GM21528 (cell line): ENCODE data around the gene REG4.
A peak's percentile ranks its signal among the peaks of the same experiment; 100 is the strongest.
"Not testable (repeated sequence)": the region's sequence is repeated elsewhere in the genome, so short reads cannot be mapped to it uniquely, and the experiment has no call there.

Experiments
- ATAC-seq: cut with Tn5 transposase; IDR thresholded peaks from one replicate; pipeline ENCODE4 v1.9.1; 2021; ENCODE audit warnings: mild to moderate bottlenecking, moderate library complexity; ENCODE audit not compliant: unreplicated experiment, low FRiP score

The REG4 gene

GRCh38 chr1:119808972-119809550, 2.2 kb downstream of the REG4 start:
- peak; percentile 79 for ATAC-seq

DNA sequence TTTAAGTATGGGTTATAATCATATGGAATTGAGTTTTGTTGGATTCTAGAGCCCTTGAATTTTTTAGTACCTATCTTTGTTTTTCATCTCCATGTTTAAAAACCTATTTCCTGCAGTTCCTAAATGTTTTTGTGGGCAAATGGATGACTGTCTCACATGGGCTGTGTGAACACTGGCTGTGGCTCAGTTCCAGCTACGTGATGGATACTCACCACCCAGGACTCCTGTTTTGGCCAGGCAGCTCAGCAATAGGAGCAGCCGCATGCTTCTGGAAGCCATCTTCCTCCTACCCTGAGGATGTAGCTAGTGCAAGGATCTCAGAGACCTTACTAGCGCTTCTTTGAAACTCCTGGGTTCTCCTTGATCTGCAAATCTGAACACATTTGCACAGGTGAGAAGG, 2.8 kb downstream of the REG4 start:
- no peak for ATAC-seq

DNA sequence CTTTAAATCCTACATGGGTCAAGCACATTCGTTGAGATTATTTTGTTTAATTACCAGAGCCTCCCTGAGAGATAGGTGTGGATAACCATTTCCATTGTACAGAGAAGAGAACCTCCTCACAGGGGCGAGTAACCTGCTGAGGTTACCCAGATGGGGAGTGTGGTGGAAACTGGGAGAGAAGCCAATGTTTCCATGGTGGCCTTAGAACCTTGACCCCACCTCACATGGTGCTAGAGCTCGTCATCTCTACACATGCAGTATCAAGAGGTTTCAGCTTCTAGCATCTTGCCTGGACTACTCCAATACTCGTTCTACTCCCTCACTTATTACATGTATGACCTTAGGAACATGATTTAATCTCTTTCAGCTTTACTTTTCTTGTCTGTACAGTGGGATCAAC, 4.8 kb downstream of the REG4 start:
- ATAC-seq, result no peak

DNA sequence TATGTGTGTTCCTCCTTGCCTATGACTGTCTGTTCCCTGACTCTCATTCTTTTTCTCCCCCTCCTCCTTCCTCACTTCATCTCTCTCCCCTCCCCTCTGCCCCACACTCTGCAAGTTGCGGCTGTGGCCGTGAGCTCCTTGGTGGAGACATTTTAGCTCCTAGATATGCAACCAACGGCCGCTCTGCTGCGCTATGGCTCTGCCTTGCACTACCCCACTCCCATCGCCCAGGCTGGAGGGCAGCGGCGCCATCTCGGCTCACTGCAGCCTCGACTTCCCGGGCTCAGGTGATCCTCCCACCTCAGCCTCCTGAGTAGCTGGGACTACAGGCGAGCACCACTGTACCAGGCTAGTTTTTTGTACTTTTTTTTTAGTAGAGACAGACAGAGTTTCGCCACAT, 5.5 kb downstream of the REG4 start:
- no peak for ATAC-seq

DNA sequence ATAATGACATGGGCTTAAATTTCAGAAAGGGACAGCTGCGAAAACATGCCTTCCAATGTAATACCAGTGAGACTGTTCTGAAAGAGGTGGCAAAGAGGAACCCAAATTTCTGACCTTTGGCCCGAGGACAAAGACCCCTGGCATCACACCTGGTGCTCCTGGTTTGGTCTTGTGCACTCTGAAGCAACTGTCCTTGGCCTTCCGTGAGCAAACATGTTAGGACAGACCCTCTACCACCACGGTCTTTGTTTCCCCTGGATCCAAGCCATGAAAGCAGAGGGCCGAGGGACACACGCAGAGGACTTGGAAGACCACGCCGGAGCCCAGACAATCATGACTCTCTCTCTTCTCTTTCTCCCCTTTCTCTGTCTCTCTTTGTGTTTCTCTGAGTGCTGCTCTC, 6.0 kb downstream of the REG4 start:
- ATAC-seq, result no peak

DNA sequence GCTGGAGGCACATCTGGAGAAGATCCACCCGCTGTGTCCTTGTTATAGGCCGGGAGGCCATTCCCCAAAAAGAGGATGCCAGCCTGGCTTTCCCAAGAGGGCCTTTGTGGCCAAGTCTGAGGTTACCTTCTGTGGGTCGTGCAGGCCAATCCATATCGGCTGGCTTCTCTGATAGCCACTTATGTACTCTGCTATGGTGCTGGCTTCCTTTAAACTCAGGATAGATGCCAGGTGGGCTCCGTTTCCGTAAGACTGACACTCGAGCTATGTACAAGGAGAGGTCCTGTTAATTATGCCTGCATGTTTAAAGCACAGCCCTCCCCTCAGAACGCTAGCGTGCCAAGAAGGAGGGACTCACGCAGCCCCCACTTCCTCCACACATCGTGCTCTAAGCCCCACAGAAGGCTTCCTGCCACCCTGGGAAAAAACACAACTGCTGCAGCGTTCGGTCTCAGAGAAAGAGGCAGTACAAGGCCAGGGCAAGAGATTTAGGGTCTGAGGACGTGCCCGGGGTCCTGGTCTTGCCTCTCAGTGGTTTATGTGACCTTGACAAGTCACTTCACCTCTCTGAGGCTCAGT, 11.6 kb downstream of the REG4 start:
- no peak for ATAC-seq

DNA sequence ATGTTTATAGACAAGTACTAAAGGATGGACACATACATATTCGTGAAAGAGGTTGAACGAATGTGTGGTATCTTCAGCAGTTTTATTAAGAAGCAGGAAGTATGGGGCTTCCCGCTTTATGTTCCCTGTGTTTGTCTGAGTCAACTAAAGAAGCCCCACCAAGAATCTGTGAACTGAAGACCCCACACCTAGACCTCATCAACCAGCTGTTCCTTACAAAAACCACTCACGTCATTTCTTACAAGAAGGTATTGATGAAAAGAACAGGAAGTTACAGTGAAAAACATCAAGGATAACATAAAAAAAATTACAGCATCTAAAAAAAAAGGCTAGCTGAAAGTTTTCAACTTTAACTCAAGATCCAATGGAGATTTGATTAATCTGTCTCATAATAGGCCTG, 12.3 kb downstream of the REG4 start:
- ATAC-seq, result no peak

DNA sequence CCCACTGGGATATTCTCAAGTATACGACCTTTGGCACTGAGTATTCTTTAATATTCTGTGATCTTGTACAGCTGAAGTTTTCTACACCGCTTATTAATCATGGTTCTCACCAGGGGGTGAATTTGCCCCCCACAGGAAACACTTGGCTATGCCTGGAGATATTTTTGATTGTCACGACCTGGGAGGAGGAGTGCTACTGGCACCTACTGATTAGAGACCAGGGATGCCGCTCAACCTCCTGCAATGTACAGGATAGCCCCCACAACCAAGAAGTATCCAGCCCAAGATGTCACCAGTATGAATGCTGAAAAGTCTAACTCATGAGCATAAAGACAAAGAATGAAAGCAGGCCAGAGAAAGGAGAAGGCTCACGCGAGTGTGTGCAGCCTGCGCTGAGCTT, 13.7 kb downstream of the REG4 start:
- no peak for ATAC-seq

DNA sequence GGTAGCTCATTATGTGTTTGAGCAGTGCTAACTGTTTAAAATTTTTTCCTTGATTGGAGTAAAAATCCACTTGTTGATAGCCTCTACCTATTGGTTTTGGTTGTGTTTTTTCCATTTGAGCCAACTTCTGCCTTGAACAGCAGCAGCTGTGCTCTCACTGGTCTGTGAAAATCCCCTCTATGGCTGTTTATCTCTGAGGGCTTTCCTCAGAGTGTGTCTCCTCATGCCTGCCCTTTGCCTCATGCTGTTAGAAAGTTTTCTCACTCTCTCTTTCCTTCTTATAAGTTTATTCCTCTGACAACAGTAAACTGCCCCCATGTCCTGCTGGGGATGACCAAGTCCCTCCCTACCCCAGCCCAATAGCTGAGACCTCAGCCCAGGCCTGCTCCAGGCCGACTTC, 14.1 kb downstream of the REG4 start:
- ATAC-seq, result no peak

GRCh38 chr1:119795261-119796200, 15.7 kb downstream of the REG4 start:
- no peak for ATAC-seq

GRCh38 chr1:119794876-119795240, 16.4 kb downstream of the REG4 start:
- ATAC-seq, result no peak

DNA sequence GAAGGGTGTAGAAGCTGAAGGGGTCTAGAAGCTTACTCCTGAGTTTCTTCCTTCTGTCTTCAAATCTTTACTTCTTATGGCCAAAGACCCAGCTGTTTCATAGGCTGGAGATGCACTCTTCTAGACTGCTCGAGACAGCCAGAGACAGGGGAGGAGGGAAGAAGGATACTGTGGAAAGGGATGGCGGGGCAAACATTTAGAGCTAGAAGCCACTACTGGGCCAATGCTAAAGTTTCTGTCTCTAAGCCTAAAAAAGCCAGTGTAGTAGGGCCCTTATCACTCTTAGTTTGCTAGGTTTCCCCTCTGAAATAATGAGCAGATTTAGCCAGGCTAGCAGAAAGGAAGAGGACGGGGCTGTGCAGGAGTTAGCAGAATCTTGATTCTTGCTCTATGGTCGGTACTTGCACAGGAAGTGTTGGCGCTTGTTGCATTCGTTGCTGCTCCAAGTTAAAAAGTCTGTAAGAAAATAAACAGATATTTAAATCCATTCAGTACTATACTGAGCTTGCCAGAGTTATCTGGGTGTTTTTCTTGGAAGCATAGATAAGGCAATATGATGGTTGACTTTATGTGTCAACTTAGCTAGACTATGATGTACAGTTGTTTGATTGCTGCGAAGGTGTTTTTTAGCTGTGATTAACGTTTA, 16.9 kb downstream of the REG4 start:
- ATAC-seq, result no peak

DNA sequence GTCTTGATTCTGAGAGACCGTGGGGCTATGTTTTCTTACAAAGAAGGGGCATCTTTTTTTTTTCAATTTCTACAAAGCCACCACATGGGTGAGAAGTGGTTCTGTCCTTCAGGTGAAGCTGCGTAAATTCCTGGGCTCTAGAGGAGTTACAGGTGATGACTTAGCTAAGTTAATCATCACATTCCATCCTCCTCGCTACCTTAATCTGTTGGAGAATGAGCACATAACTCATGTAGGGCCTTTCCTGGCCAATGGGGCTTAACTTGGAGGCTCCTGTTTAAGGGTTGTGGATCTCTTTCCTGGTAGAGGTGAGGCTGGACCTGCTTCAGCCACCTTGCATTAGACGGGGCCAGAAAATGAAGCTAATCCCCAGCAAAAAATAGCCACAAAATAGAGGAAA, 19.9 kb downstream of the REG4 start:
- no peak for ATAC-seq

GRCh38 chr1:119790451-119791198, 20.6 kb downstream of the REG4 start:
- no peak for ATAC-seq

DNA sequence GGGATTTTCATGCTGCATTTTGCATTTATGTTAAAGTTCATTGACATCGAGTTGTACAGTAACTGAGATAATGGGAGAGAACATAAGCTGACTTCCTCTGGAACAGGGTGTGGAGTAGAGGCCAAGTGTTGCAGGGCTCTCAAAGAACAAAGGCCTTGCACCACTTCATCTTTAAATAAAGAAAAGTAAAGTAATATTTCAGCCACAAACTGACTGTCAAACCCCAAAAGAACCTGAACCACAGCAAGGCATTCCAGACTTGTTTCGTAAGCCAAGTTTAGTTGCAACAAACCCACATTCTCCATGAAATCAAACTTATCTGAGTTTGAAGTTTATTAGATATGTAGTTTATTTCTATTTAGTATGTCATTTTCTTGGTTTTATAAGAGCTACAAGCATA, 23.5 kb downstream of the REG4 start:
- ATAC-seq, result no peak

- ATAC-seq, result not testable (repeated sequence)
These were observed 24.7 kb downstream of the REG4 start for GRCh38 chr1:119786473-119787050.

DNA sequence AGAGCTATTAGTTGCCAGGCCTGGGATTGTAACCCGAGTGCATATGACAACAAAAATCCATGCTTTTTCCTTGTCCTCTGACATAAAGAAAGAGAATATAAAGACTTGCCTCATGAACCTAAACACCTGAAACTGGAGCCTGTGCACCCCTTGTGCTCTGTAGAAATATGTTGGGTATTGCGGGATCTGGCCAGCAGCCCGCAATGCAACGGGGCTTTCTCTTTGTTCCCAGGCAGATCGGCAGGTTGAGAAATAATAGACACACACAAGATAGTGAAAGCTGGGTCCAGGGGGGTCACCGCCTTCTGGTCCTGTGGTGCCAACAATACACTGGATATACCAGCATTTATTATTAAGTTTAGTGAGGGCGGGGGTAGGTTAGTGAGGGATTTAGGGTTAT, 25.2 kb downstream of the REG4 start:
- not testable (repeated sequence) for ATAC-seq

DNA sequence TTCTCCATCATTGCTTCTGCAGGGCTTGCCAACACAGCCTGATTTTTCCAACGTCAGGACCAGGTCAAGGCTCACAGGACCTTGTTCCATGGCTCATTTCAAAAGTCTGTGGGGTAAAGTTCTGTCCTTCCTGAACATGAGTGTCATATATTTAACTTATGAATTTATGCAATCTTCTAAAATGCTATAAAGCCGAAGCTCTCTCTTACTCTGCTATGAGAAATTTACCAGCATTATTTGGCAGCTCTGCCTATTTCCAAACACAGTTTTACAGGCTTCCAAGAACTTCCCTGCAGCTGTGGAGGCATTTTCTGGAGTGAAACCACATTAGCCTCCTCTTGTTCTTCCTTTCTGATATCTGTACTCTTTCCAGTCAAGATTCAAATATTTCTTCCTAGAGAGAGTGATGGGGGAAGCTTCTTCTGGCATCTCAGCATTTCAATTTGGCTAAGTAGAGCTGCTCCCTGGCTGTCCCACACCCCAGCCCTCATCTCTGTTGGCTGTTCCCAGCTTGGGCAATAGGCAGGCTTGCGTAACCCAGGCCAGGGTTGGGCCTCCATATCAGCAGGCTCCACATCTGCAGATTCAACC, 27.0 kb downstream of the REG4 start:
- ATAC-seq, result no peak

DNA sequence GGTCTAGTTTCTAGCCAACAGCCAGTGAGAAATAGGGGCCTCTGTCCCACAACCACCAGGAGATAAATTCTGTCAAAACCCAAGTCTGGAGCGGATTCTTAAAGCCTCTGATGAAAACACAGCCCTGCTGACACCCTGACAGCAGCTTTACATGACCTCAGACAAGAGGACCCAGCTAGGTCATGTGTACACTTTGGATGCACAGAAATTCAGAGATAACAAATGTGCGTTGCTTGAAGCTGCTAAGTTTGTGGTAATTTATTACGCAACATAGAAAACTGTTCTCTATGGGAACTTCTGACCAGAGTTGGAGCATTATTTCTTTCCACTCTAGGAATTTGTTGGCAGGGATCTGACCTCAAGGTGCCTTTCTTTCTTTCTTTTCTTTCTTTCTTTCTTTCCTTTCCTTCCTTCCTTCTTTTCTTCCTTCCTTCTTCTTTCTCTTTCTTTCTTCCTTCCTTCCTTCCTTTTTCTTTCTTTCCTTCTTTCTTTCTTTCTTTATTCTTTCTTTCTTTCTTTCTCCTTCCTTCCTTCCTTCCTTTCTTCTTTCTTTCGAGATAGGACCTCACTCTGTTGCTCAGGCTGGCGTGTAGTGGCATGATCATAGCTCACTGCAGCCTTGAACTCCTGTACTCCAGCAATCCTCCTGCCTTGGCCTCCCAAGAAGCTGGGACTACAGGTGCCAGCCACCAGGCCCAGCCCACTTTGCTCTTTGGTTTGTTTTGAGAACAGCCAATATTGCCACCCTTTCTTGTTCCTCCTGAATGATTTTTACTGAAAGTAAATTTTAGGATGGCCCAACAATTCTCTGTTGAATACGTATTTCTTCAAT, 27.7 kb downstream of the REG4 start:
- ATAC-seq, result no peak
